ENCODE results near the gene C1QTNF6.
"Not testable (repeated sequence)": the region's sequence is repeated elsewhere in the genome, so short reads cannot be mapped to it uniquely, and the experiment has no call there.

Gene C1QTNF6

DNA sequence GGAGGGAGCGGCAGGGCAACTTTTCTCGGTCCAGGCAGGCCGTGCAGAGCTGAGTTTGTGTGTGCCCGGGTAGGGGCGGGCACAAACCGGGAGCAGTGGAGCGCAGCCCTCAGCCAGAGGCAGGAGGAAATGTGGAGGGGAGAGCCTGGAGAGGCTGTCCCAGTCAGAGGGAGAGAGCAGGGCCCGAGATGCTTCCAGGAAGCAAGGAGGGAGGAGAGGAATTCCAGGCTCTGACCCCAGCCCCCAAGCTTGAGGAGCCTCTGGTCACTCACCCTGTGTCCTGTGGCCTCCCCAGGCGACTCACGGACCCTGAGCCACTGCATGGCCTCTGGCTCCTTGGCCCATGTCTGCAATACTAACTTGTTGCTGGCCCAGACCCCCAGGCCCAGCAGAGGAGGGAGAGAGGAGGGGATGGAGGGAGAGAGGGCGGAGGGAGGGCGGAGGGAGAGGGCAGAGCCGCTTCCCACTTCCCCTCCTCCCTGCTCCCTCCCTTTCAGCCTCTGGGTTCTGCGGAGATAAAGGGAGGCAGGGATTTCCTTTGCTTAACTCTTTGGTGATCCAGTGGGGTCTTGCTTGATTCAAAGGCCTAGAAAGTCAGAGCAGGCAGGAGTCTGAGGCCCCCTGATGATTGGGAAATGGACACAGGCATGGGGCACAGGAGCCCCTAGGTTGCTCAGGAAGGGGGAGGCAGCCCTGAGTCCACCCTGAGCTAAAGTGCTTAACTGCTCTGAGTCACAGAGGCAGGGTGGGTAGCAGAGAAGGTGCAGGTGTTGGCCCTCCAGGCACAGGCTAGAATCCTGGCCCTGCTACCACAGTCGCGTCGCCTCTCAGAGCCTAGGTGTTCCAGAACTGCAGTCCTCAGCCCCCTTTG is at the start of gene C1QTNF6:
TSS of gene C1QTNF6 (minus strand) at position 357 of the 871 bp plus-strand sequence. CDS start at position 323, 34 bp downstream.
- no peak for DNase-seq

DNA sequence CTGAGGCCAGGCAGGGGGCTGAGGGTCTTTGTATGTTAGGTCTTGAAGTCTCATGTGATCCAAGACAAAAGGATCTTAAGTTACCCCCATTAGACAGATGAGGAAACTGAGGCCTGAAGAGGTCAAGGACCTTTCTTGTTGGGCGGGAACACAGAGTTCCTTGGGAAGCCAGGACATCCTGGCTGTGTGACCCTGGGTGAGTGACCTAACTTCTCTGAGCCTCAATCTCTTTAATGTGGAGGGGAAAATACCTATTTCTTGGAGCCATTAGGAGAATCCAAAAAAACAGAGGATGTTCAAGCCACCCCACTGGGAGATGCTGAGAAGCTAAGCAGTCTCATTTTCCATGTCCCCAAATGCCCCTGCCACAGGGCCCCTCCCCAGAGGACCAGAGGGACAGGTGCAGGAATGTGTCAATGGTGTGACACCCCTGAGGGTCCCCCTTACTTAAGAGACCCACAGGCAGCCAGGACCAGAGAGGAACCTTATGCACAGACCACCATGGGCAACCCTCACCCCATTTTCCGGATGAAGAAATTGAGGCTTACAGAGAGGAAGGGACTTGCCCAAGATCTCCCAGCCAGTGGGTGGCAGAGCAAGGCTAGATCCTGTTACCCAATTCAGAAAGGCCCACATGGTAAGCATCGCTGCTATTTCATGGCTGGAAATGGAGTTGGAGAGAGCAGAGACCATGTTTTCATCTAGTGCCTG is 48.0 kb upstream of the C1QTNF6 start:
- DNase-seq = no peak

DNA sequence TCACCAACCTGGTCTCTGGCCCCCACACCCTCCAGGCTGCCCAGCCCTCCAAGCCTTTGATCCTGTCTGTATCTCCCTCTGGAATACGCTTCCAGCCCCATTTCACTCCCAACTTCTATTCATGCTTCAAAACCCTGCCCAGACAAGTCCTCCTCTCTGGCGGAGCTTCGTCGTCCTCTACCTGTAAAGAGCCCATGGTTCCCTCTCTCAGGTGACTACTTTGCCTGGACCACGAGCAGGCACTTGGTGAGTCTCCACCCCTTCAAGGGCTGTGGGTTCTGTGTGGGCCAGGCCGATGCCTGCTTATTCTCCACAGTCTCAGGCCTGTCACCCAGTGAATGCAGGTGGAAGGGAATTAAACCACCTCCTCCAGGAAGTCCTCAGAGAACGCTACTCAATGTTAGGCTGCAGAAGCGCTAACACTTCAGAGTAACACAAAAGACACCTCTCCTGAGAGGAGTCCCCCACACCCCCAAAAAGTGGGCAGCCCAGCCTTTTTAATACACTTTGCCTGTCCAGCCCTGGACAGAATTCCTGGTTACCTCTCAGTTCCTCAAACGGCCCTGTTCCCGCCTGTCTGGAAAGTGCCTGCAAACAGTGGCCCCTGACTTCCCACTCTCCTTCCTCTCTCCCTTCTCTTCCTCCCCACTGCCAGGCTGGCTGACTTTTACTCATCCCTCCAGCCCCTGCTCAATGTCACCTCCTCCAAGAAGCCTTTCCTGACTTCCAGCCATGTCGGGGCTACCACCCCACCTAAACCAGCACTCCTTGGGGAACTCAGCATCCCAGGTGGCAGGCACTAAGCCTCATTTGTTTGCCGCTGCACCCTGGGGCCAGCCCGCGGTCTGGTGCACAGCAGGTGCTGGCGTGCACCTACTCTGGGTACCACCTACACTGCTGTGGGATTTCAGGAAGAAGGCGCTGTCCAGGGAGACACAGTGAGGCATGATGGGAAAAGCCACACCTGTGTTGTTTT is 47.0 kb upstream of the C1QTNF6 start:
- DNase-seq = no peak

GRCh38 chr22:37233751-37234631 is 45.9 kb upstream of the C1QTNF6 start:
- DNase-seq = no peak

GRCh38 chr22:37233371-37233750 is 45.3 kb upstream of the C1QTNF6 start:
- not testable (repeated sequence) for DNase-seq

- DNase-seq = no peak
Observed at GRCh38 chr22:37232140-37232998, 44.3 kb upstream of the C1QTNF6 start.

DNA sequence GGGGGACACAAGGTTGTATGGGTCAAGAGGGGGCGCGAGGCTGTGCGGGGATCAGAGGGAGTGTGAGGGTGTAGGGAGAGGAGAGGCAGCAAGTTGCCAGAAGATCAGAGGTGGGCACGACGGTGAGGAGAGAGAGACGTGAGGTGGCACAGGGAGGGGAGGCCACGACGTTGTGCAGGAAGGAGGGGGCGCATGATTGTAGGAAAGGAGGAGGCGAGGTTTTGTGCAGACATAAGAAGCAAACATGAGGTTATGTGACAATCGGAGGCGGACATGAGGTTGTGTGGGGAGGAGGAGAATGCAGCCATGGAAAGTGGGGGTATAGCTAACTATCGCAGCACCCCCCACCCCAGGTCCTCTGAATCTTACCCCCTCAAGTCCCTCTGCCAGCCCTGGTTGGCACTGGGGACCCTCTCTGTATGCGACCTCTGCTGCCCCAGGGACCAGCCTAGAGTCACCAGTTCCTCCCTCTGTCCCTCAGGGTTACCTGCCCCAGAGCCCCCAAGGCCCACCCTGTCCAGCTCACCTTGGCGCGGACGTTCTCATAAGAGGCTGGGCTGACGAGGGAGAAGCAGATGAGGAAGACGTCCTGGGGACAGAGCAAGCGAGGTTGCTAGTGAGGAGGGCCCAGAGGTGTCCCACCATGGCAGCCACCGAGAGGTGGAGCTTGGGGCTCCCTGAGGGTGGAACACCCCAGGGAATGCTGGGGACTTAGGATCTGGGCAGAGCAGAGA is 43.5 kb upstream of the C1QTNF6 start:
- DNase-seq = peak; percentile 51

GRCh38 chr22:37230673-37231405 is 42.8 kb upstream of the C1QTNF6 start:
- peak; percentile 67 for DNase-seq

DNA sequence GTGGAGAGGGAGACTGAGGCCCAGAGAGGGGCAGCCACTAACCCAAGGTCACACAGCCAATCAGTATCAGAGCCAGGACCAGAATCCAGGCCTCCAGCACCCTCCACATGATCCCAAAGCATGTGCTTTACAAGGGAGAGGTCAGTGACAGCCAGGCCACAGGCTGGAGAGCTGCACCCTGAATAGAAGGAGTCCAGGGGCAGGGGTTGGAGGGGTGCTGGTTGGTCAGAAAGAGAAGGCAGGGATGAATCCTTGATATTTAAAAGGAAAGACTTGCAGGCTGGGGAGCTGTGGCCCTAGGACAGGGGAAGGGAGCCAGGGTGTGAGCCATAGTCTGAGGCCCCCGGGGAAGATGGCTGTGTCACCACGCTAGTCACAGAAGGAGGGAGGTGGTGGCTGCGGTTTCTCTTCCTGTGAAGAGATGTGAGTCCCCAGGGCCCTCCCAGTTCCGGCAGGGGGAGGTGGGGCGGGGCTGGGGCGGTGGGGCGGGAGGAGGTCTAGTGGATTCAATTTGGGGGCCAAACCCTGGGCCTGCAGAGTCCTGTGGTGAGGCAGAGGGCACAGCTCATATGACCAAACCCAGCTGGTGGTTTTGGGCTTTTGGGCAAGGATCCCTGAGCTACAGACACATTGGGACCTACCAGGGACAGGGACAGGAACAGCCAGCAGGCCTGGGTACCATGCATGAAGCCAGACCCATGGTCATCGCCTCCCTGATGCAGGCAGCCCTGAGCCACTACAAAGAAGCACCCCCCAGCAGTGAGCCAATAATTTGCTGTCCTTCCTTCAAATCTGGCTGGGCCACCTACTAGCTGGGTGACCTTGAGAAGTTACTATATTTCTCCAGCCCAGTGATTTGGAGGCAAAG is 42.0 kb upstream of the C1QTNF6 start:
- peak; percentile 89 for DNase-seq

- peak; percentile 57 for DNase-seq
Observed at GRCh38 chr22:37229012-37229804, 41.2 kb upstream of the C1QTNF6 start.

GRCh38 chr22:37228106-37229011 is 40.3 kb upstream of the C1QTNF6 start:
- DNase-seq = peak; percentile 61

DNA sequence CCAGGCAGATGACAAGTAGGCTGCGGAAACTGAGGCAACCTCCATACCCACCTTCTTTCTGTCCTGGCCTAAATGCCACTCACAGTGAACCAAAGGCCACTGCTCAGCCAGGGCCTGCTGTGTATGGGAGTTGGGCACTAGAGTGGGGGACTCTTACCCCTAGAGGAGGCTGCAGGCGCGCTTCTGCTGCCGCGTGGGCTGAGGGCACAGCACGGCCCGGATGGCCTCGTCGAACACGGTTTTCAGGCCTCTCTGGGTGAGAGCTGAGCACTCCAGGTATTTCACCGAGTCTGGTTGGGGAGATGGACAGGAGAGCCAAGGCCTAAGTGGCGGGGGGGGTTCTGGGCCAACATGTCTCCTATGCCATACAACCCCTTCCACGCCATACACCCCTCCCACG is 38.5 kb upstream of the C1QTNF6 start:
- DNase-seq = no peak

DNA sequence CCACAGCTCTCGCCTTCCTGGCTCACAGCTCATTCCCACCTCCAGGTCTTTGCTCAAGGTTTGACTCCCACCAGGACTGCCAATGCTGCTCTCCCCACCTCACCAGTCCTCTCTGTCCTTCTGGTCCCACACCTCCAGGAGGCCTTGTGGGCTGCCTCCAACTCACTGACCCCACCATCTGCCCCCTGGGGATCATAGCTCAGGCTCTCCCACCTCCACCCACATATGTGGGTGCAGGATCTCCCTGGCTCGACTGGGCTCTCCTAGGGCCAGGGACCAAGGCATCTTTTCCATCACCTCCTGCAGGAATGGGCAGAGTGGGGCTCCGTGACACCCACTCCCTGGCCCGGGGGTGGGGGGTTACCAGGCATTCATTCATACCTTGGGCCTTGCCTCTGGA is 38.0 kb upstream of the C1QTNF6 start:
- no peak for DNase-seq

DNA sequence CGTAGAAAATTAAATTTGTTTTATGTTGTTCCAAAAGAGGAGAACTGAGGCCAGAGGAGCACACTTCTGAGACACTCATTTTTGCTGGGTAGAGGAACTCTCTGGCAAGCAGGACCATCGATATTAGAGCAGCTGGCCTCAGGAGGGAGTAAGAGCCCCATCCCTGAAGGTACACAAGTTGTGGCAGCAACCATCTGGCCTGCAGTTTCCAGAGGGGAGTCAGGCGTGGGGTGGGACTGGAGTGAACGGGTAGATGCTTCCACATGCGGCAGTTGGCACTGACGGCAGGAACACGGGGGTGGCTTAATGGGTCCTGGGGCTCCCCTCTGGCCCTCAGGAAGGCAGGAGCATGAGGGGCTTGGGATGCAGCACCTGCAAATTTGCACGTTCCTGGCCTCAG is 37.4 kb upstream of the C1QTNF6 start:
- peak; percentile 33 for DNase-seq

GRCh38 chr22:37224757-37225420 is 36.8 kb upstream of the C1QTNF6 start:
- no peak for DNase-seq

All from CD4-positive, alpha-beta T cell treated with Interleukin-12 subunit alpha and Interleukin-12 subunit beta, for 1 hour (primary cell).